EL (cell line): ENCODE data around the gene OSBP2.
"Not testable (repeated sequence)": the region's sequence is repeated elsewhere in the genome, so short reads cannot be mapped to it uniquely, and the experiment has no call there.

ENCODE experiments used
- DNase-seq: peaks from one replicate; pipeline ENCODE4 v3.0.0-alpha.2; 2016

The OSBP2 gene

GRCh38 chr22:30680991-30681770 is 13.5 kb upstream of the OSBP2 start:
- DNase-seq: no peak

GRCh38 chr22:30681831-30682230 is 12.8 kb upstream of the OSBP2 start:
- DNase-seq: no peak

- DNase-seq: no peak
Observed at GRCh38 chr22:30685178-30685577, 9.5 kb upstream of the OSBP2 start.

- DNase-seq: no peak
Observed at GRCh38 chr22:30687358-30687757, 7.3 kb upstream of the OSBP2 start.

GRCh38 chr22:30689622-30690021 is 5.1 kb upstream of the OSBP2 start:
- DNase-seq: no peak

GRCh38 chr22:30691204-30691603 is 3.5 kb upstream of the OSBP2 start:
- no peak for DNase-seq

GRCh38 chr22:30694171-30694639 is 469 bp upstream of the OSBP2 start:
- peak; percentile 43 for DNase-seq

GRCh38 chr22:30695351-30695851 is 727 bp downstream of the OSBP2 start:
- DNase-seq: no peak

GRCh38 chr22:30695871-30696655 is 1.4 kb downstream of the OSBP2 start:
- DNase-seq: no peak

GRCh38 chr22:30697975-30698374 is 3.3 kb downstream of the OSBP2 start:
- no peak for DNase-seq

GRCh38 chr22:30701872-30702271 is 7.2 kb downstream of the OSBP2 start:
- DNase-seq: peak; percentile 44

GRCh38 chr22:30702856-30703255 is 8.2 kb downstream of the OSBP2 start:
- no peak for DNase-seq

GRCh38 chr22:30704978-30705377 is 10.3 kb downstream of the OSBP2 start:
- DNase-seq: no peak

- peak; percentile 86 for DNase-seq
Observed at GRCh38 chr22:30705710-30706651, 11.3 kb downstream of the OSBP2 start.

GRCh38 chr22:30709980-30710379 is 15.3 kb downstream of the OSBP2 start:
- not testable (repeated sequence) for DNase-seq

GRCh38 chr22:30712094-30712493 is 17.4 kb downstream of the OSBP2 start:
- DNase-seq: no peak

GRCh38 chr22:30714062-30714461 is 19.4 kb downstream of the OSBP2 start:
- DNase-seq: no peak

GRCh38 chr22:30717331-30717921 is 22.8 kb downstream of the OSBP2 start:
- DNase-seq: peak; percentile 93

- peak; percentile 18 for DNase-seq
Observed at GRCh38 chr22:30717952-30718351, 23.3 kb downstream of the OSBP2 start.

- no peak for DNase-seq
Observed at GRCh38 chr22:30718491-30718890, 23.8 kb downstream of the OSBP2 start.

- DNase-seq: no peak
Observed at GRCh38 chr22:30718938-30719337, 24.3 kb downstream of the OSBP2 start.

GRCh38 chr22:30720263-30720837 is 25.7 kb downstream of the OSBP2 start:
- DNase-seq: no peak
